ENCODE results near the gene SEMA5A.

SEMA5A gene, protein sequence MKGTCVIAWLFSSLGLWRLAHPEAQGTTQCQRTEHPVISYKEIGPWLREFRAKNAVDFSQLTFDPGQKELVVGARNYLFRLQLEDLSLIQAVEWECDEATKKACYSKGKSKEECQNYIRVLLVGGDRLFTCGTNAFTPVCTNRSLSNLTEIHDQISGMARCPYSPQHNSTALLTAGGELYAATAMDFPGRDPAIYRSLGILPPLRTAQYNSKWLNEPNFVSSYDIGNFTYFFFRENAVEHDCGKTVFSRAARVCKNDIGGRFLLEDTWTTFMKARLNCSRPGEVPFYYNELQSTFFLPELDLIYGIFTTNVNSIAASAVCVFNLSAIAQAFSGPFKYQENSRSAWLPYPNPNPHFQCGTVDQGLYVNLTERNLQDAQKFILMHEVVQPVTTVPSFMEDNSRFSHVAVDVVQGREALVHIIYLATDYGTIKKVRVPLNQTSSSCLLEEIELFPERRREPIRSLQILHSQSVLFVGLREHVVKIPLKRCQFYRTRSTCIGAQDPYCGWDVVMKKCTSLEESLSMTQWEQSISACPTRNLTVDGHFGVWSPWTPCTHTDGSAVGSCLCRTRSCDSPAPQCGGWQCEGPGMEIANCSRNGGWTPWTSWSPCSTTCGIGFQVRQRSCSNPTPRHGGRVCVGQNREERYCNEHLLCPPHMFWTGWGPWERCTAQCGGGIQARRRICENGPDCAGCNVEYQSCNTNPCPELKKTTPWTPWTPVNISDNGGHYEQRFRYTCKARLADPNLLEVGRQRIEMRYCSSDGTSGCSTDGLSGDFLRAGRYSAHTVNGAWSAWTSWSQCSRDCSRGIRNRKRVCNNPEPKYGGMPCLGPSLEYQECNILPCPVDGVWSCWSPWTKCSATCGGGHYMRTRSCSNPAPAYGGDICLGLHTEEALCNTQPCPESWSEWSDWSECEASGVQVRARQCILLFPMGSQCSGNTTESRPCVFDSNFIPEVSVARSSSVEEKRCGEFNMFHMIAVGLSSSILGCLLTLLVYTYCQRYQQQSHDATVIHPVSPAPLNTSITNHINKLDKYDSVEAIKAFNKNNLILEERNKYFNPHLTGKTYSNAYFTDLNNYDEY

DNA sequence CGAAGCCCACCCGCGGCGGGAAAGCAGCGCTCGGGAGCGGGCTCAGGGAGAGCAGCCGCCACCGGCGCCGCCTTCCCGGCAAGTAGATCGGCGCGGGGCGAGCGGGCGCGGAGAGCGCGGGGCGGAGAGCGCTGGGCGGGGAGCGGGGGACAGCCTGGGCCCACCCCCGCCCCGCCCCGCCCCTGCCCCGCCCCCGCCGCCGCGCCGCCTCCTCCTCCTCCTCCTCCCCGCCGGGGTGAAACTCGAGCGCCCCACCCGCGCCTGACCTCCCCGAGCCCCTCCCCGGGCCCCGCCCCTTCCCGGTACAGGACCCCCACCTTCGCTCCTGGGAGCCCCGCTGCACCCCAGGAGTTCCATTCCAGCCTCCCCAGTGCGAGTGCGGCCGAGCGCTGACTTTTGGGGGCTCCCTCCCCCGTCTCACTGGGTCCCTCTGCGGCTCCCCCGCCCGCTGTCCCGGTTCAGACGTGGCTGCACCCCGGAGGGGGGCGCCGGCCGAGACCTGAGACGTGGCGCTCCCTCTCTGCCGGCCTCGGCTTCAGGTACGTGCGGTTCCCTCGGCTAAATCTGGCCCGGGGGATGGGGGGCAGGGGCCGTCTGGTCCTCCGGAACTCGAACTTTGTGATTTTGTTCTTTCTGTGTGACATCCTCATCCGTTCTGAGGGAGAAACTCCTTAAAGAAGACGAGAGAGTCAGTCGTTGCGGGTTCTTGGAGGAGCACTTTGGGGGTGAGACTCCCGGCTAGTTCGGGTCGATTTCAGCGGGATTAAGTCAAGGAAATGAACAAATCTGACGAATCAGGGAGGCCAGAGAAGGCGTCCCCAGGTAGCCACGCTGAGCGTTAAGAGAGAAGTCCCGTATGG is at the start of gene SEMA5A:
TSS of gene SEMA5A (minus strand) at position 84 of the 860 bp plus-strand sequence. CDS start 166,129 bp downstream, outside the sequence.
- DNase-seq (ENCODE audit: low read depth) = no peak

DNA sequence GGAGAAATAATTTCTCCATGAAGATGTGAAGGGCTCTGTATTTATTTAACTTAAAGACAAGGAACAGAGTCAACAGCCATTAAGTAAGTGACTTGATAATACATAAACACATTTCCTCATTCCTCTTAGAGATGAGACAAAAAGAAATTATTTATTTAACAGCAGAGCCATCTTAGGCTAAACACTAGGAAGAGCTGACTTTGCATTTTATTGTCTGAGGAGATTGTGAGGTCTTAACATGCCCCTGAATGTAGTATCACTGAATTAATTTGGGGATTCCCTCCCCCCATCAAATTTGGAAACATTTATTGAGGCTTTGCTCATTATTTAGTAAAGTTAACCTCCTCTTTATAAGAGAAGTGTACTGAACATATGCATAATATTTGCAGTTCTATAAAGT is 49.0 kb upstream of the SEMA5A start:
- no peak for DNase-seq (ENCODE audit: low read depth)

DNA sequence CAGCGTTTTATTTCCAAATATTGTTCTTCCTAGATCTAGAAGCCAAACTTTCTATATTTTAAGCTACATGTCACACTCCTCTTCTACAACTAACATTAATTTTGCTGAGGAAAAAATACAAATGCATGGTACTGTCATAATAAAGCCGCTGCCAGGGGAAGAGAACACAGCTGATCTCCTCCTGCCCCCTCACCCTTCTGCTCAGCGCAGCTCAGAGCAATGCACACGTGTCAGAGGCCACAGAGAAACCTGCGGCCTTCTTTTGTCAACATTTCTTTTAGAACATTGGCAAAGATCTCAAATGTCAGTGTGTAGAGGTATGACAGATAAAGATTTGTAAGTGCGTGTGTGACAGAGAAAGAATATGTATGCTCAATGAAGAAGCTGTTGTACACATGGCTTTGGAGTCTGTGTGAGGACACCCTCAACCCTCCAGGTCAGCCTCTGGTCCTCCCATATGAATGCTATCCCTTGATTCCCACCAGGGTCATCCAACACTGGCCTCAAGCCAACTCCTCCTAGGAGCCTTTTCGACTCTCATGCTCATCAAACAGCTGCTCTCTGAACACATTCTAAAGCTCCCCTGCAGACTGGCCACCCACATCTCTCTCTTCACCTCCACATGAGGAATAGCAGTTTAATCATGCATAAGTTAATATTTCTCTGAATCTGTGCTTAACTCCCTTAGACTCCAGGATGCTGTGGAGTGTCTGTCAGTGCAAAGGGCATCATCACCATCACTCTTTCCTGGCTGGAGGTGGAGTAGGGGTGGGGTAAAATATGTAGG is 43.4 kb upstream of the SEMA5A start:
- no peak for DNase-seq (ENCODE audit: low read depth)

DNA sequence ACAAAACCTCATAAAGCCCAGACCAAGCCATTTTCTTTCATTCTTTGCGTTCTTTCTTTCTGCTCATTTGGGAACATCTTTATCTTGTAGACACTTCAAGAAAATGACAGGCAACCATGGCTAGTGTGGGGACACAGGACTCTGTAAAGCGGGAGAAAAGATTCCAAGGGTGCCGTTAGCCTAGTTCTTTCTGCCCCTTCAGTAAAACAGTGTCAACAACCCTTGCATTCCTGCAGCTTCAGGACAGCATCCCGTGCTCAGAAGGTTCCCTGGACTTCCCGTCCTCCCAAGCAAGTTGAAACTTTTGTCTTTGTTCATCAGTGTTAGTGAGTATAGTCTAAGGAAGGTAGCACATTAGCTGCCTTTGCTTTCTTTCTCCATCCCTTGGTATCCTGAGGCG is 42.4 kb upstream of the SEMA5A start:
- DNase-seq (ENCODE audit: low read depth) = no peak

DNA sequence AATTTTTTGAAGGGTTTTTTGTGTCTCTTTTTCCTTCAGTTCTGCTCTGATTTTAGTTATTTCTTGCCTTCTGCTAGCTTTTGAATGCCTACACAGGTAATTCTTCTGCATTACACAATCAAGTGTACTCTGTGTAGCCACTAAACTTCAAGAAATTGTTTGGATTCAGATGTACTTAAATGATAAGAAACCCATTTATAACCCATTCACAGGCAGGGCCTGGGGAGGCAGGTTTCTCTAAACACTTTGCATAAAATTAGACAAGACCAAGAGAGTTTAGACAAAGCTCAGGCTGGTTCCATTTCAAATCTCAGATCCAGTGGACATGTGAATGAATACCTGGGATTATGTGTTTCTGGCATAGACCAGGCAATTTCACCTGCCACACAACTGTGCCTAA is 41.3 kb upstream of the SEMA5A start:
- DNase-seq (ENCODE audit: low read depth) = no peak

DNA sequence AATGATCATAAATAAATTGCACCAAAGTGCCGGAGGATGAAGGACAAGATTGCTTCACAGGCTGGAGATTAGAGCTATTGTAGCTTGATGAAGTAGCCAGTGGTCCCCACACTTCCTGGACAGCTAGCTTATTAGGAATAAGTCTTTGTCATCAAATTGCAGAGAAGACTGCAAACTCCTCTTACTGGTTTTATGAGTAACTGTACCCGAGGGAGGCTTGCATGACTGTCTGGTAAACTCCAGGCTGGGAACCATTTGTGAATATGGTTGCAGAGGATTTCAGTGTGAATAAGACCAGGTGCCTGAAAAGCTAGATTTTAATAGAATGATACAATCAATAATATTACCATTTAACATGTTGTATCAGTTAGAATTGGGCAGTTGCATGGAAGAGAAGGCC is 36.5 kb upstream of the SEMA5A start:
- DNase-seq (ENCODE audit: low read depth) = no peak

DNA sequence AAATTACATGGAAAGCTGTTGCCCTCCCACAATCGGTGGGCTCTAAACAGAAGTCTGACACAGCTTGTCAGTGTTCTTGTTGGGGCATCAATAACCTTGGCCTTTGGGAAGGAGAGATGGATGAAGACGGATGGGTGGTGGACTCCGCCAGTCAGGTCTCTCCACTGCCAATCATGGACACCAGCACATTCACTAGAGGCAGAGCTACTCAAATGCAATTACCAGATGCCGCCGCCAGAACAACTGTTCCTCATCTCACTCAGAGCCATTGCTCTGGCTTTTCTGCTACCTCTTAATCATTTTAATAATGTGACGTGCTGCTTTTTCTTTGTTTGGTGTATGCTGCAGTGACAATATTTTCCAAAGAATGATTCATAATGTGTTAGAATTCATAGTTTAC is 27.9 kb upstream of the SEMA5A start:
- no peak for DNase-seq (ENCODE audit: low read depth)

DNA sequence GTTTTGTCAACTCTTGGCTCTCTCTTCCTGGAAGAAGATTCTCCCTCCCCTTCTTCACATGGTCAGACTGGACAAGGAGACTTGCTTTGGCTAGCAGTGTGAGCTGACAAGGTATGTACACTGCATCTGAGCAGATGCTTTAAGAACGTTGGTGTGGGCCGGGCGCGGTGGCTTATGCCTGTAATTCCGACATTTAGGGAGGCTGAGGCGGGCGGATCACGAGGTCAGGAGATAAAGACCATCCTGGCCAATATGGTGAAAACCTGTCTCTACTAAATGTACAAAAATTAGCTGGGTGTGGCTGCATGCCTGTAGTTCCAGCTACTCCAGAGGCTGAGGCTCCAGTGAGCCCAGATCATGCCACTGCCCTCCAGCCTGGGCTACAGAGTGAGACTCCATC is 26.4 kb upstream of the SEMA5A start:
- DNase-seq (ENCODE audit: low read depth) = no peak

DNA sequence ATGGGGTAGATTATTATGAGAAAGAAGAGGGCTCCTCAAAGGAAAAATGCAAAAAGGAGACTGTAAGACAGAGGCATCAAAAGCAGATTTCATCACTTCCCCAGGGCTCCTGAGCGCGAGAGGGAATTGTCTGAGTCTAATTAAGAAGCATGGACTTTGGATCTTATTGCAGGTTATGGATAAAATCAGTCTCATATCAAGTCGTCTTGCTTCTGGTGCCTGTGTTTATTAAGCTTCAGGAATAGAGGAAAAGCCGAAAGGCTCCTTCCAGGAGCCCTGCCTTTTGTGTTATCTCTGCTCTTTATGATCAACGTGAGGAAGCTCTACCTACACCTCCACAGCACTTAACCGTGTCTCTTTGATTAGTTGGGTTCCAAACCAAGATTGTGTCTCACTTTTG is 25.0 kb upstream of the SEMA5A start:
- no peak for DNase-seq (ENCODE audit: low read depth)

DNA sequence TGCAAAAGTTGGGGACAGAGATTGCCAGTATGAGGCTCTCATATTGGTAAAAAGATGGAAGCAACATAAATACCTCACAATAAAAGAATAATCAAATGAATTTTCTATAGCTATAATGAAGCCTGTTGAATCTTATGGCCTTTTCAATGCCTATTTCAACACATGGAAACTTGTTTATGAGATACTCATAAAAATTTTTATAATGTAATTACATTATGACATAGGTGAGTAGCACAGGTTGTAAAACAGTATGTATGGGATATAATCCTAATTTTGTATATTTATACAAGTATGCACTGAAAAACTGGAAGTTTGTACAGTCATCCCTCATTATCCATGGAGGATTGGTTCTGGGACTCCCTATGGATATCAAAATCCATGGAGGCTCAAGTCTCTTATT is 21.2 kb upstream of the SEMA5A start:
- DNase-seq (ENCODE audit: low read depth) = no peak

DNA sequence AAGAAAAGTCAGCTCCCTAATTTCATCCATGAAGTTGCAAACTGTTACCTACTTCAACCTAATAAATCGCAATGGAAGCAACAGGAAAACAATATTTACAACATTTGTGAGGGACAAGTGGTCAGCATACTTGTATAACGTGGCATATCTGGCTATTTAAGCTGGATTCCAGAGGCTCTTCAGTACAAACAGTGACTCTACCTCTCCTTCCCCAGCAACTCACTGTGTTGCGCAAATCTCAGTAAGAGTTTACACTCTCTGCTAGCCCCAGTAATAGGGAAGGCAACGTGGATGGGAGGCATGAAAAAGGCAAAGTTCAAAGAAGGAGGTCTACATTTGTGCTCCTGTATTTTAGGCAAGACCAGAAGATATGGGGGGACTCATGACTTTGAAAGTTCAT is 18.9 kb upstream of the SEMA5A start:
- no peak for DNase-seq (ENCODE audit: low read depth)

DNA sequence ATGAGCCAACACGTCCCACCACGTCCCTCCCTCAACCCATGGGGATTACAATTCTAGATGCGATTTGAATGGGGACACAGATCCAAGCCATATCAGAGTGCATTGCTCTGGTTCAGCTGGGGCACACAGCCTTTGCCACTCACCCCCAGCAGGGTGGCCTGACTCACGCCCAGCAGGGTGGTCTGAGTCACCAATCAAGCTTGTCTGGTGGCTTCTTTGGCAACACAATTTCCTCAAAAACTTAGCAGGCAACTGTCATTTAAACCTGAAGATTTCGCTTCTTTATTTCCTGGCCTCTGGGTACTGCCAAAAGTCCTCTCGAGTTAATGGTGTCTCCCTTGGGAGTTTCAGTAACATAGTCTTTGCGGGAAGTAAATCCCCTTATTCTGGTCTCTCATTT is 16.3 kb upstream of the SEMA5A start:
- DNase-seq (ENCODE audit: low read depth) = no peak

DNA sequence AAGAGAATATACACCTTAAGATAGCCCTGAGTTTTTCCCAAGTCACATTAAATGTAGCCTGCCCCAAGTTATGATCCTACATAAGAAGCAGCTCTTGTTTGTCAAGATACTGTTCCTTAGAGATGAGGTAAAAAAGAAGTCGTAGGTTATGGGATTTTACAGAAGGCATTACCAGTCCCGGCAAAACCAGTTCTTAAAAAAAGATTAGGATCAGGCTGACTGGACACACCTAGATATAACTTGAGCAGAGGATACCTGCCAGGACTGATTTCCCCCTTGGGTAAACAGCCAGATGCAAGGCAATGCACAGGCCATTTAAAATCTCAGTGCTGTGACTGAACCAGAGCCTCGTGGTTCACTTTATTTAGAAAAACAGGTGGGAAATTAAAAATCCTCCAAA is 14.1 kb upstream of the SEMA5A start:
- no peak for DNase-seq (ENCODE audit: low read depth)

DNA sequence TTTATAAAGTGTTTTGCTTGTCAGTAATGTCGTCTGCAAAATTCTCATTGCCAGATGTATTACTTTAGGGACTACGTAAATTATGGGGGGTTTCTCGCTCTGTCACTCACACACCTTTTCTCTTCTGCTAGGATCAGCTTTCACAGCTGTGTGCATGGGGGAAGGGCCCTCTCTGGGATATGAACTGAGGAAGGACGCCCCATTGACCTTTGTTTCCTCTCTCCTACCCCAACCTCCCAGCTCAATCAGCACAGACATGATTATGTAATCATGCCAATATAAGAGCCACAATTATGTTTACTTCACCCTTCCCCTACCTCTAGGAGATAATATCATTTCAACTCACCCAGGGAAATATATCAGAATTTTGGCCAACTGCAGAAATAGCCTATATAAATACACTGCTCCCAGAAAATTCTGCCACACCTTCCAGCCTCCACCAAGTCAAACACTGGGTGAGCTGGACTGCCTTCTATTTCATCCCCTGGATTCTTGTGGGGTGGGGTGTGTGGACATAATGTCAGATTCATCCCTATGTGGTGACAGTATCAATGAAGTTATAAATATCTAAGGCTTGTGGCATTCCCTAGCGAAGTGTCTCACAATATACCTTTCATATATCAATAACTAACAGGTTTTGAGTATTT is 12.6 kb upstream of the SEMA5A start:
- DNase-seq (ENCODE audit: low read depth) = no peak

DNA sequence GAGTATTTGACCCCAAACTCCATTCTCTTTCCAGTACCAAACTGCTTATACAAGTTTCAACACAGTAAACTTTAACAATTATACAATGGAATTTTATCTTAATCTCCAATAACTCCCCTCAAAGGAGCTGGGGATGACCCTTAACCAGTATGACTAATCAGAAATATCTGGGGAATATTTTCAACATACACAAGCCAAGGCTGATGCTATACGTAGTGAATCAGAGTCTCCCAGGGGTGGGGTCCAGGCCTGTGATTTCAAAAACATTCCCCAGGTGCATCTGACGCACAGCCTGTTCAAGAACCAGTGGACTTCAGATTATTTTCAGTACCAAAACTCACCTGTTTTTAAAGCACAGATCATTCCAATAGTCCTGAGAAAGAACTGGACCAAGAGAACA is 11.8 kb upstream of the SEMA5A start:
- DNase-seq (ENCODE audit: low read depth) = no peak

DNA sequence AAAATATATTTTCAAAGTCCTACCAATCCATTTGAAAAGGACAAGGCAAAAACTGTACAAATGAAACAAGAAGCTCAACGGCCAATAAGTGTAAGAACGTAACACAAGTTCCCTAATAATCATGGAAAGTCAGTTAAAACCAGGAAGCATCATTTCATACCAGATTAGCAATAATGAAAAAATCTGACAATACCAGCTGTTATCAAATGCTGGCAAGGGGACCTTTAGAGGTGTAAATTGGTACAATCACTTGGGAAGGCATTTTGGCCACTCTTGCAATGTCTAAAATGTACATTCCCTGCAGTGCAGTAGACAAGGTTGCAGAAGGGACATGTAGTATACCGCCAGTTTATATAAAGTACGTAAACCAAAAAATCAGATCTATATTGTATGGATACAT is 10.1 kb upstream of the SEMA5A start:
- no peak for DNase-seq (ENCODE audit: low read depth)

DNA sequence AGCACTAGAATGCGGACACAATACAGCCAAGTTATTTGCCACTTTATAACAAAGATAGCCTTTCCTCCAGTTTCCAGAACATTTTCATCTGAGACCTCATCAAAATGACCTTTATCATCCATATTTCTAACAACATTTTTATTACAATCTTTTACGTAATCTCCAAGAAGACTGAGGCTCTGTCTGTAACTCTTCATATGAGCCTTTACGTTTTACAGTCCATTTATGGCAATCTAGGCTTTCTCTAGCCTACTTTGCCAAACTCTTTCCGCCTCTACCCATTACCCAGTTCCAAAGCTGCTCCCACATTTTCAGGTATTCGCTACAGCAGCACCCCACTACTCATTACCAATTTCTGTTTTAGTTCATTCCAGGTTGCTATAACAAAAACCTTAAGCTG is 8.2 kb upstream of the SEMA5A start:
- no peak for DNase-seq (ENCODE audit: low read depth)

DNA sequence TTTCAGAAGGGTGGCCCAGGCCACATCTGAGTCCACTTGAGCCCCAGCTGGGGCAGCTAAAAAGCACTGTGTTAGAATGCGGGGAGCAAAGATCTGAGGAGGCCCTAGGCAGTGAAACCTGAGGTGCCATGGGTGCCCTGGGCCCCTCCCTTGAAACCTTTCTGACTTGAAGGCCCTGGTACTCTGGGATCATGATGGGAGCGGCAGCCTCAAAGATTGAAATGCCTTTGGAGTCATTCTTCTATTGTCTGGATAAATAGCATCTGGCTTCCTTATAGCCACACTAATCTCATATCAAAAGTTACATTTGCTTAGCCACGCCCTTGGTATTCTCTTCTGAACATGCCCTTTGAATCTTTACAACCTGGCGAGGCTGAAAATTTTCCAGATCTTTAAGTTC is 7.7 kb upstream of the SEMA5A start:
- no peak for DNase-seq (ENCODE audit: low read depth)

DNA sequence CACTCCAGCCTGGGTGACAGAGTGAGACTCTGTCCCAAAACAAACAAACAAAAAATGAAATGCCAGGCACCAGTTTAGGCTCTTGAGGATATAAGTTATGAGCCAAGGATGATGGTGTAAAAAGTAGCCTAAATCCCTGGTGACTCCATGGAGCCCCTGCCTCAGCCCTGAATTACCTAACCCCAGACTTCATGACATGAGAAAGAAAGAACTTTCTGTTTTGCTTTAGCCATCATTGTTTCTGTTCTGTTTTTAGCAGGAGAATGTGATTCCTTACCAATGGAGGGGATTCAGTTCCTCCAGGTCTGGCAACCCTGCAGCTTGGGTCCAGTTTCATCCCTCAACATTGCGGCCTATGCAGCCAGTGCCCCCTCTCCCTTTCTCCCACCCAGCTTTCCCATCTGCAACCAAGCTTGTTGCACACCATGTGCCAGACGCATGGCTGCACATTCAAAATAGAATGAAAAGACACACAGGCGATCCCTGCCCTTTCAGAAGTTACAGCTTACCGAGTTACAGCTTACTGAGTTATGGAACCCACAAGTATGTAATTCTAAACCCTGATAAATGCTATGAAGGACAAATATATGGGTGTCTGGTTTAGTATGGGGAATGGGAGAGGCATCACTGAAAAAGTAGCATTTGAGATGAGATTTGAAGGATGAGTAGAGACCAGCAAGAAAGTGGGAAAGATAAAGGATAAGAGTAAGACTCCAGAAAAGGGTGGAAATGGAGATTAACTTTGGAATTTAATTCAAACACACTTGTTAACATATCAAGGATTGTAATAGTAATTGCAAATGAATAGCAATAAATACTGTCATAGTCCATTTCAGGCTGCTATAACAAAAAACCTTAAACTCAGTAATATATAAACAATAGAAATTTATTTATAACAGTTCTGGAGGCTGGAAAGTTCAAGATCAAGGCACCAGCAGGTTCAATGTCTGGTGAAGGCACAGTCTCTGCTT is 6.0 kb upstream of the SEMA5A start:
- DNase-seq (ENCODE audit: low read depth) = no peak
